ENCODE data around the gene UBN1. TPM values are rescaled to one million over a fixed set of nuclear protein-coding genes. Genes with fewer than 3 reads are reported as not detected.

The UBN1 gene
- total RNA-seq, 1 donor from 2014 or later, result 12.0 TPM

DNA sequence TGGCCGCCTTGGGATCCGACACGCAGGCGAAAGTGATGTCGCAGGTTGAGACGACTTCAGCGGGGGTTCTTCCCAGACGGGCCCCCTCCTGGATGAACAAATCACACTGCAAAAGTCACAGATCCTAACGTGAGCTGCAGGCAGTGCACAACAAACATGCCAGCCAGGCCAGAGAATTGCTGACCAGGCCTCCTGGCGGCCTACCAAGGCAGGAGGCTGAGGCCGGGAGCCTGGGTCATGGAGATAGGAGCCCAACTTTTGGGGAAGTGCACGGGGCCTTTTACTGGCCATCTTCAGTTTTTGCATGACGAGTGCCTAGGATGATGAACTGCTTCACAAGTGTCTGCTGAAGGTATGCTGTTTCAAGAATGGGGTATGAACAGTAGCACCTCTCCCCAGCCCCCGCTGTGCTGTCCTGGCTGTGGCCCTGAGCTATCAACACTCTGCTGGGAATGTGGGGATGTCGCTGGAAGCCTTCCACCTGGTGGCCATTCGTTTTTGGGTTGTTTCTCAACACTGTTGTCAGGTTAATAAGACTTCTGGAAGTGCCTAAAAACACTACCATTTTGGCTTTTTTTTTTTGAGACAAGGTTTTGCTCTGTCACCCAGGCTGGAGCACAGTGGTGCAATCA is 32.6 kb upstream of the UBN1 start:
- ATAC-seq, result no peak

DNA sequence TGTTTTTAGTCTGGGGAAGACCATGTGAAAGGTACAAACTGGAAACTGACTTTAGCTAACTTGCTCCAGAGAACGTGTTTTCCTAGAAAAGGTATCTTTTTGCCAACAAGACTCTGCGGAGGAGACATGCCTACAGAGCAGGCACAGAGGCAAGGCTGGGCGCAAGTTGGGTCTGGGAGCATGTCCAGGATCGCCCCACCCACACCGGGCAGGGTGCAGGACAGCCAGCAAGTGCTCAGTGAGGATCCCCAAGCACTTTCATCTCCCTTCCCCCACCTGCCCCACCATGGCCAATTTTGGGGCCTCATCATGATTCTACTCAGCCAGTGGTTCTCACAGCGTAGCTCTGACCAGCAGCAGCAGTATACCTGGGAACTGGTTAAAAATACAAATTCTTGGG is 26.6 kb upstream of the UBN1 start:
- ATAC-seq, result no peak

DNA sequence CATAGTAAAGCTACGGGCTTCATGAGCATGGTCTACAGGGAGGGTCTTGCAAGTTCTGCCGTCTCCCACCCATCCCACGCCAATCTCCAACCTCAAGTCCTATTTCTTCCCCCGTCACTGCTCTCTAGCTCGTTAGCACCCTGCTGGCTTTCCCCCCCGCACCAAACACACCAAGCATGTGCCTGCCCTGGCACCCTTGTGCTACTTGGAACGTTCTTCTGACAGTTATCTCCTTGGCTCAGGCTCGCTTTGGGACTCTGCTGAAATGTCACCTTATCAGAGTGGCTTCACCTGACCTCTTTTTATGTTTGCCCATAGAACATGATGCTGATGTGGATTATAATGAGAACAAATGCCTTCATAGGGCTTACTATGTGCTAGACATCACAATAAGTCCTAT is 22.1 kb upstream of the UBN1 start:
- ATAC-seq, result peak; percentile 8

DNA sequence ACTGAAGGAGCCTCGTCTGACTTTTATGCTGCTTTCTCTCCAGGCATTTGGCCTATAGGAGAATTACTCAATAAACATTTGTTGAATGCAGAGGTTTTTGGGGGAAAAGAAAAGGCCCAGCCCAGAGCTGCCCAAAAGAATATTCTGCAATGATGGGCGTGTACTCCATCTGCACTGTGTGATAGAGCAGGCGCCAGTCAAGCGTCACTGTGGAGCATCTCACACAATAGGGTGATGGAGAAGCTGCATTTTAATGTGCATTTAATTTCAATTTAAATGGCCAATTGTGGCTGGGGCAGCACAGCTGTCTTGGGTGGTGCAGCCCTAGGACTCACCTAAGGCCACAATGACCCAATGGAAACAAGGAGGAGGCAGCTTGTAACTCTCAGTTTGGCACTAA is 20.8 kb upstream of the UBN1 start:
- ATAC-seq, result no peak

DNA sequence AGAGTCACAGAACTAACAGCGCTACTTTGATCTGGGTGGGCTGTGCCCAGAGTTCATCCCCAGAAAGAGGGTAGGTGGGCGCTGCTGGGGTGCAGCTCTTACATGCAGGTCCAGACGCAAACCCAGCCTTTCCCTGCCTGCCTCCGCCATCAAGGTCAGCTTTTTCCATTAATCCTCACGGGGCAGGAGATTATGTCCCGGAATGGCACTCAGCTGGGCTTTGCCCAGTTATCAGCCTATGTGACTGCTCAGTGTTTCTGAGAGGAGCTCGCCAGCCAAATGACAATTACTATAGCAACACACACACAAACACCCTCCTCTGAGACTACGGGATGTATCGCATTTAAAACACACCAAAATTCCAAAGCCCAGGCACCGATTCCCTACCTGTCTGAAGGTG is 20.3 kb upstream of the UBN1 start:
- ATAC-seq, result no peak

DNA sequence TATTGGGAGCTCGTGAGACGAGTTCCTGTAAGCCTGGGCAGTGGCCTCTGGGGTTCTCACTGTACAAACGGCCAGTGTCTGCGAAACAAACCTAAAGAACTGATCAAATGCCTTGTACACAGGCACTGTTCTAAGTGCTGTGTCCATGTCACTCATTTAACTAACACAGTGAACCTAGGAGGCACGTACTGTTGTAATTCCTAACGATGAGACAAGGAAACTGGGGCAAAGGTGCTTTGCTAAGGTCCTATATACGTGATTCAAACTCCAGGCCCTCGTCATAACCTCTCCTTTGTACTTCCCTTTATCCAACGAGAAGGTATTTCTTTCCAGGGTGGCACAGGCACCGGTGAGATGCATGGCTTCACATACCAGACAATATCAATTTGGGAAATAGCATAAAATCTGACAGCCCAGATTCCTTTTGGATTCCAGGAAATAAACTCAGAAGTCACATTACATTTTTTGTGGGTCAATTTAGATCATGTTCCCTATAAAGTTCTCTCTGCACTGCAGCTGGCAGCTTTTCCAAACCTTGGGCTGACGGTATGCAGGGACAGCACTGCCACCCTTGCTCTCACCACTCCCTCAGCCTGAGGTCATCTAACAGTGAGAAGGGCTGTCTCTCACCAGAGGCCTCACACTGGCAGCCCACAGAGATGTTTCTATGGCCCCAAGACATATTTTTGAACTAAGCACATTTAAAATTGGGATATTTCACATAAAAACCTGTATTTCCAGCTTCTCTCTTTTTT is 18.5 kb upstream of the UBN1 start:
- ATAC-seq, result no peak

DNA sequence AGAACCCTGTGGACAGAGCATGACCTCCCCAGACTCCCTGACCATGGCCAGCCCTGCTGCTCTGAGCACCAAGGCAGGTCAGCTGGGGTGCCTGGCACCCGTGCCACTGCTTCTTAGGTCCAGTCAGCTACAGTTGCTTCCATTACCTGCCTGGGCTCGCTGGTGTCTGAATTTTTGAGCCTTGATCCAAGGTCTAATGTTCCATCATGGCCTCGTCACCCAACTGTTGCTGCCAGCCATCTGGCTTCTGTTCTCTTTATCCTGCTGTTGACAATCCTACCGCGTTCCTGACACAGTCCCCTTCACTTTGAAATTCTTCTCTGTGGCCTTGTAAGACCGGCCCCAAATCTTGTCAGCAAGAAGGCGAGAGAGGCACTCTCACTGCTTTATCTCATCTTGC is 16.9 kb upstream of the UBN1 start:
- no peak for ATAC-seq

DNA sequence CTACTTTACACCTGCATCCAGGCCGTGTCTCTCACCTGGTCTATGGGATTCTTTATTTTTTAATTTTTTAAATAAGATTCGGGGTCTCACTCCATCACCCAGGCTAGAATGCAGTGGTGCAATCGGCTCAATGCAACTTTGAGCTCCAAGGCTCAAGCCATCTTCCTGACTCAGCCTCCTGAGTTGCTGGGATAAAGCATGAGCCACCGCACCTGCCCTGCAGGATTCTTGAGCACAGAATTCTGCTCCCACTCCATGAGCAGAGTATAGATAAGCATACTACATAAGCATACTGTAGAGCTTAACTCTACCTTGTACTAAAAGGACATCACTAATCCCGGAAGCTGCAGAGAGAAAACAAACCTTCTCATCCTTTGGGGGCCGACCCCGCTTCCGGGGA is 15.7 kb upstream of the UBN1 start:
- no peak for ATAC-seq

DNA sequence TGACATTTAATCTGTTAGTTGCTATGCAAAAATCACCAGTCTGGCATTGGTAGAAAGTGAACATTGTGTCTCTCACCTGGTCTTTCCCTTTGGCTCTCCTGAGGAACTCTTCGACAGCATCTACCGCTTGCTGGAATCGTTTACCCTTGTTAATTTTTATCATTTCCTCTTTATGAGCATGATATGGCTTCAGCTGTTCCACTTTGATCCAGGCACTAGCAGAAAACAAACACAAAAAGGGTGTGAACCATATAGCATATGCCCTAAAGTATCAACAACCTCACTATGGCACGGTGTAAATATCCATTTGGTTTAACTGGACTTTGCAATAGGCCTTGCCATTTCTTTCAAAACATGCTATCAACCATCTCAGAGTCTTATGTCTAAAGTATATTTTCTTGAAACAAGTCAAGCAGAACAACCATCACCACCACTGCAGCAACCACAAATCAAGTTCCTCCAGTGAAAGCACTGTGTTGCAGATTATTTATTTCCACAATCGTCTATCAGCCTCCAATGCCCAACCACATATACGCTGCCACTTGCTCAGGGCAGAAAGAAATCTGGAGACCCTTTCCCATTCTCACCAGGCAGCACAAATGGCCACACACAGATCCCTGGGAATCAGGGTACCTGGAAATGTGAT is 14.5 kb upstream of the UBN1 start:
- no peak for ATAC-seq

DNA sequence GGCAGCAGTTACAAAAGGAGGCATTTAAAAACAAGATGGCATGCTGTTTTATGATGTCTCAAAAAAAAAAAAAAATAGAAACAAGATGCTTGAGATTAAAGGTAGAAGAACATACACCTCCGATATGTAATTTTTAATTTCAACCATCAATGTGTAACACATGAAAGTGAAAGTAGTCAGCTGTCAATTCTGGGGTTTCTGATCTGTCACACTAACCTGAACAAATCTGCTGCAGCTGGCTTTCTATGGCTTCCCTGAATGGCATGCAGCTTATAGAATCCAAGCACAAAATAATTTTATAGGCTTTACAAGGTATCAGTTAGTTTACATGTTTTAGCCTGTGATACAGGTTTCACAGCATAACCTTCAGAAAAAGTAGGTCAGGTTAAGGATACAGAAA is 13.7 kb upstream of the UBN1 start:
- ATAC-seq, result no peak

DNA sequence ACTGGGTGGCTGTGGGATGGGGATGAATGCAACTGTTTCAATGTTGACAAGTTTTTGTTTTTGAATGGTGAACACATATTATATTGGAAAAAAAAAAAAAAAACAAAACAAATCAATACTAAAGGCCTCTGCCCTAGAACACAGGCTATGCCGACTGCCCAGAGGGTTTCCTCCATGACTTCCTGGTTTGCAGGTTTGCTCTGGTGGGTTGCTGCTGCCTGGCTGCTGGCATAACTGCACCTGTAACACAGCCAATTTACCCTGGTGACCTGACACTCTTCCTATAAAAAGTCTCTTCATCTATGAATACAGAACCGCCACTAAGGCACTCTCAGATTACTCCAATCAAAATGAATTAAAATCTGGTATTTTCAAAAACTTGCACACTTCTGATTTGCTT is 10.6 kb upstream of the UBN1 start:
- no peak for ATAC-seq

DNA sequence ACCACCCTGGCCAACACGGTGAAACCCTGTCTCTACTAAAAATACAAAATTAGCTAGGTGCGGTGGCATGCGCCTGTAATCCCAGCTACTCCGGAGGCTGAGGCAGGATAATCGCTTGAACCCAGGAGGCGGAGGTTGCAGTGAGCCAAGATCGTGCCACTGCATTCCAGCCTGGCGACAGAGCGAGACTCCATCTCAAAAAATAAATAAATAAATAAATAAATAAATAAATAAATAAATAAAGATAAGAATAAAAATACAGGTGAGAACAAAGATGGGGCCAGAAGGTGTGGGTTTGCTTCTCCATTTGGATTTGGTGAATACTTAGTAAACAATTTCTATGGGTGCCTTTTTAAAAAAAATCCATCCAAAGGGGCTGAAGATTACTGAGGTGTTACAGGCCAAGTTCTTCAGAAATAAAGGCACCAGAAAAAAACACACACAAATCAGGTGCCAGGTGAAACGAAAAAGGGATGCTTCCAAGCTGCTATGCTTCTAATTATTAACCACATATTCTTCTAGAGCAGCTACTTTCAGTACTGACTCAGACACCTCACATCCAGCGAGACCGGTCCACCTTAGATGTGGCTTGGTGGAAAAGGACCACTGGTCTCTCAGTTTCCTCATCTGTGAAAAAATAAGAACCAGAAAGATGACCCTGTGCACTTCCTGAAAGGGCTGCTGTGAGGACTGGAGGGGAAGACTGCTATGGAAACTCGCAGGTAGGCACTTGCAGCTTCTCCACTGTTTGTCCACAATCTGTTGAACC is 9.4 kb upstream of the UBN1 start:
- no peak for ATAC-seq

DNA sequence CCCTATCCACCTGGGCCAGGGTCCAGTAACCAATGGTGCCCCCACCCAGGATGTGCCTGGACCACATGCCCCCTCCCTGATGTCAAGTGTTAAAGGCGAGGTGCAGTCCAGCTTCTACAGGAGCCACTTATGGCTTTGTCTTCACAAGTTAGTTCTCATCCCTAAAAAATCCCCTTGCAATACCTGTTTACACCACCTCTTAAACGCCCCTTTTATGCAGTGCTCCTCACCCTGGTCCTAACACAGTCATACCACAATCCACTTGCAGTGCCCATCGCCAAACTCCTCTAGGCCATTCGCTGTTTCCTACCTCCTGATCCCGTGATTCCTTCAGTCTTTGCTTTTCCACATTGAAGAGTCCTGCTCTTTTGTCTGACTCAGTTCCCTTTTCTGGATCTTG is 7.3 kb upstream of the UBN1 start:
- peak; percentile 43 for ATAC-seq

DNA sequence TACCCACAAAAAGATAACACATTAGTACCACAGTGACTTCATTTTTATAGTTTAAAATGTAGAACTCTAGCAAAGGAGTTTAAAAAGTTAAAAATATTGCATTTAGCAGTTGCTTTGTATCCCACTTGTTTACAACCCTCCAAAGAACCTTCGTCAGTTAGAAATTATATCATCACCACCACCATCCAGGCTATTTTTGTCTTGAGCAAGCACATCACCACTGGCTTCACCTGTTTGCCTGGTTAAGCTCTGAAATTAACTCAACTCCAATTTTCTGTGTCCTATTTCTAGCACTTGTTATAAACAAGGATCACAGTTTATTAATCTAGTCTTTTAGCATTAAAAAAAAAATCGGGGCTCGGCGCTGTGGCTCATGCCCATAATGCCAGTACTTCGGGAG is 6.3 kb upstream of the UBN1 start:
- no peak for ATAC-seq

DNA sequence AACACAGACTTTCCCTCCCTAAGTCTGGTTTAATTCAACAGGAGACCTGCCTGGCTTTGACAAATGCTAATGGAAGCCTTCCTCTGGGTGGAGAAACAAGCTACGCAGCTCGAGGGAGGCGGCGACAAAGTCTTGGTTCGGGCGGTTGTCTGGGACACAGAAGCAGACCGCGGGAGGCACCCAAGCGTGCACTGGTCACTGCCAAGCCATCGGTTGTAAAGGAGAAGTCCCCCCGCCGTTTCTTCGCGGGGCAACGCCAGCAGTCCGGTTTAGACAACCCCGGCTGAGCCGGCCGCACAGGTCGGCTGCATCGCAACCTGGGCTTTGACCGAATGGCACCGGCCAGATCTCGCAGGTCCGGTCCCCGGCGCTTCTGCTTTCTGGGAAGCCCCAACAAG is 779 bp upstream of the UBN1 start:
- ATAC-seq, result peak; percentile 63

DNA sequence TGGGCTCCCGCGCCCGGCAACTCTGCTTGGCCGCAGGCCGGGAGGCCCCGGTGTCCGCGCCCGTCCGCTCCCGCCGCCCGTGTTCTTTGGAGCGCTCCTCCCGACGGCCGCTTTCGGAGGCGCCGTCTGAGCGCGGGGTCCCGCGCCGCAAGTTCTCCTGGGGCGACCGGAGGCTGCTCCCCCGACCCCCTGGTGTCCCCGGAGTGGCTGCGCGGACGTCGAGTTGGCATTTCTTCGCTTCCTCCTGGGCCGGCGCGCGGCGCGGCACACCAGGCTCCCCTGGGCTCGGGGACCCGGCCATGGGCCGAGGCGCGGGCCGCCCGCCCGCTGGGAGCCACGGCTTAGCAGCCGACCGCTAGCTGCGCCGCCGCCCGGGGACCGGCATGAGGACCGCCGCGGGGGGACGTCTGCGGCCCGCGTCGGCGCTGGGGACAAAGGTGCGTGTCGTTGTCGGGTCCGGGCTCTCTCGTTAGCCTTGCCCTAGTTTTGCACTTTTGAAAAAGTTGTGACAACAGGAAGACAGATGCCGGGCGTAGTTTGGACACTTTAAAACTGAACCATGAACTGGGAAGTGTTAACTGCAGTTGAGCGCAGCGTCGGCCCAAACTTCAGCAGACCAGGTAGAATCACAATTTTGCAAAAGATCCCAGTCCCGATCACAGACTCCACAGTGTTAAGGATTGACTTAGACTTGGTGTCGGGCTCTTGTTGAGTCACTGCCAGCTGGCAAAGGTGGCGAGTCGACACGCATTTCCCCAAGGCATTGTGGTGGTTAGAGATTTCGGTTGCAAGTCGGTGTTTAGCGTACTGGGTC is 700 bp downstream of the UBN1 start:
- peak; percentile 10 for ATAC-seq

DNA sequence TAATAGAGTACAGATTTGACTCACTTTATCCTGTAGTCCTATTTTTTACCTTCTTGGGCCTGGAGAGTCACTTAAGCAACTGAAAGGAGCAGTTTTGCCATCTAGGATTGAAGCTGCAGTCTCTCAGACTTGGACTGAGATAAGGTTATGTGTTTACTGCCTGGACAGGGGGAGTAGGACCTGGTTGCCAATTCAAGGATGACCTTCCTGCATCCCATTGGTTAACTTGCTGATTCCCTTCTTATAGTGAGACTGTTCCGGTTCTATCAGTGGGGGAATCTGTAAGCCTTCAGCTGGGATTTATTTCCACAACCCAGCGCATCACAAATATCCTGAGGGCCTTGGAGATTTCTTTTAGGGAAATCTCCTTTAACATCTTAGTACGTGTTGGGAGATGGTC is 2.9 kb downstream of the UBN1 start:
- ATAC-seq, result no peak

DNA sequence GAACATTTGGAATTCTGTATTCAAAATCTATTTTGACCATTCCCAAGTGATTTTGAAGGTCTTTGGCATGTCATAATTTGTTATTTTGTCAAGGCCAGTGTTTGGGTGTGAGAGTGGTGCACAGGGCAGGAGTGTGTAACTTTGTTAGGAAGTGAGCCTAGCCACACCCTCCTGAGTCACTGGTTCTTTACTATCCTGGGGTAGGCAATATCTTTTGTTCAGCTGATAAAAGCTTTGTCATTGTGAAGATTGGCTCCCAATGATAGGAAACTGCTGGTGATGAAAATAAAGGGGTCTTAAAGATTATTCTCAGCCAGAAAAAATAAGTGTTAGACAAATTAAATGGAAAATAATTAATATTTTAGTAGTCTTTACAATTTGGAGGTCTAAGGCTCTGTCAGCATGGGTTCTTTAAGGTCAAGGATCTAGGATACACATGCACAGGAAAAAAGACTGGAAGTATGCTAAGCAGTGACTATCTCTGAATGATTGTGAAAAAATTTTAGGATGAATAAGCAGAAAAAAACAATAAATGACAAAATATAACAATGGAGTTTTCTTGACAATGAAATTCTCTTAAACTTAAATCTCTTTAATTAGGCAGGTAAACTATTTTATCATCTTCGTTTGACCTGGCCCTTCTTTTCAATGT is 5.1 kb downstream of the UBN1 start:
- peak; percentile 40 for ATAC-seq

DNA sequence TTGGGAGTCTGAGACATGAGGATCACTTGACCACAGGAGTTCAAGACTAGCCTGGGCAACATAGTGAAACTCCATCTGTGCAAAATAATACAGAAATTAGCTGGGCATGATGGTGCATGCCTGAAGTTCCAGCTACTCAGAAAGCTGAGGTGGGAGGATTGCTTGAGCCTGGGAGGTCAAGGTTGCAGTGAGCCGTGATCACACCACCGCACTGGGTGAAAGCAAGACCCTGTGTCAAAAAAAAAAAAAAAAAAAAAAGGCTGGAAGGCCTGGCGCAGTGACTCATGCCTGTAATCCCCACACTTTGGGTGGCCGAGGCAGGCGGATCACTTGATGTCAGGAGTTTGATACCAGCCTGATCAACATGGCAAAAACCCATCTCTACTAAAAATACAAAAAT is 8.1 kb downstream of the UBN1 start:
- no peak for ATAC-seq

DNA sequence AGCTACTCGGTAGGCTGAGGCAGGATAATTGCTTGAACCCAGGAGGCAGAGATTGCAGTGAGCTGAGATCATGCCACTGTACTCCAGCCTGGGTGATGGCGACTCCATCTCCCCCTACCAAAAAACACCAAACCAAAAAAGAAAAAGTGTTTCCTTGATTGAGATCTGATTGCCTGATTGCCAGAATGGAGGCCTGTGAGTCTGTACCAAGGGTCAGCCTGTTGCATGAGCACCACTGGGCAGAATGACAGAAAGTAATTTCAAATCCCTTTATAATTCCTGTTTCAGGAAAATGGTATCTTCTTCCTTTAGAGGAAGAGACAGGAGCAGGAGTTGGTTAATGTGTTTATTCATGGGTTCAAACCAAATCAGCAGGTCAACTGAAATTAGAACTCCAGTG is 8.5 kb downstream of the UBN1 start:
- ATAC-seq, result no peak

DNA sequence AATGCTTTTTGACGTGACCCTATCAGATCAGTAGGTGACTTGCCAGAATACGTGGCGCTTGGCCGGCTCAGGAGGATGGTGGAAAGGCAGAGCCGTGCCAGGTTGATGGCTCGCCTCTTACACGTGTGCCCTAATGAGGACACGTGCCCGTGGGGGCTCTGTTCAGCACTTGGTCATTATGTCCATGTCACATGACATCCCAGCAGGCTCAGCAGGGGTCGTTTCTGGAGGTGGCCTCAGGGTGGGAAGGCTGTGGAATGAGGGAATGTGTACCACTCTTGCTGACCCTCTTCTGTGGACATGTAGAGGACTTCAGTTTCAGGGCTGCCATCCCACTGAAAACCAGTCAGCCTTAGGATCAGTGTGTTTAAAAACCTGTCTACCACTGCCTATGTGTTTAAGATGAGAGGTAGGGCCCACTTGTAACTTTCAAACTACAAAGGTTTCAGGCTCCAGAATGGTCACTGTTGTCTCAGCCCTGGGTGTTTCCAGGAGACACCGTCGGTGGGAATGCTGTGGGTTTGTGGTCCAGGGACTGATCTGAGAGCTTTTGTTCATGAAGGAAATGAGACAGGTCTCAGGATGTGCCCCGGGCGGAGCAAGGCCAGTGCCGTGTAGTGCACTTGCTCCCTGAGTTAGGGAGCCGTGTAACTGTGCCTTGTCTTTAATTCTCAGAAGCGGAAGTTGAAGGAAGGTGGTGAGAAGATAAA is 12.1 kb downstream of the UBN1 start:
- no peak for ATAC-seq
